PFSK-1 (cell line): Measurements from ENCODE around the gene CUX1.

Experiments used
- POLR2AphosphoS5 ChIP-seq: IDR thresholded peaks from 2 replicates; pipeline ENCODE4 v1.6.1; 2012; ENCODE audit warnings: low read depth, mild to moderate bottlenecking, control low read depth, low read length, moderate library complexity
- SIN3A ChIP-seq: IDR thresholded peaks from 2 replicates; pipeline ENCODE4 v1.6.1; 2012; ENCODE audit warnings: mild to moderate bottlenecking, low read length, moderate library complexity, borderline replicate concordance; ENCODE audit not compliant: insufficient read depth
- TAF1 ChIP-seq: IDR thresholded peaks from 2 replicates; pipeline ENCODE4 v1.6.1; 2012; ENCODE audit warnings: low read length, control low read depth, borderline replicate concordance; ENCODE audit not compliant: insufficient read depth
- TF ChIP-seq, protein P1 (sequence below), 2 experiments: IDR thresholded peaks; 2 replicates each; pipeline versions ENCODE4 v1.6.1 to v1.8.0; 2011 to 2012; ENCODE audit warnings: low read depth in 2 of 2, low read length in 2 of 2, control low read depth in 1 of 2, inconsistent platforms in 1 of 2, mild to moderate bottlenecking in 1 of 2, moderate library complexity in 1 of 2; ENCODE audit not compliant: insufficient read depth in 1 of 2

DNA sequence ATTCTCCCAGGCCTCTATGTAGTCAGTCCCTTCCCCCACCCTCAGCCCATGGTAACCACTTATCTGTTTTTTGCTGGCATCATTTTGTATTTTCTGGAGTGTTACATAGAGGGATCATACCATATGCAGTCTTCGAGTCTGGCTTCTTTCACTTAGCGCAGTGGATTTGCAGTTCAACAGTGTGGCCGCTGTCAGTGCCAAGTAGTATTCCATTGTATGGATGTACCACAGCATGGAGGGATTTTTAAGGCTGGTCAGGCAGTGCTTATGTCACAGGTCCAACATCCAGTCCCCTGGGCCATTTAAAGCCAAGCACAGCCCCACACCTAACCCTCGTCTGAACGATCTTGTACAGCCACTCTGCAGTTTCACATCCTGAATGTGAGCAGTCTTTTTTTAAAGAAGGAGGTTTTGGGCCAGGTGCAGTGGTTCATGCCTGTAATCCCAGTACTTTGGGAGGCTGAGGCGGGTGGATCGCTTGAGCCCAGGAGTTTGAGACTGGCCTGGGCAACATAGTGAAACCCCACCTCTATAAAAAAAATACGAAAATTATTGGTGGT, 121.8 kb downstream of the CUX1 start:
- no peak for TF ChIP-seq TAF1
- TF ChIP-seq, protein P1, sequence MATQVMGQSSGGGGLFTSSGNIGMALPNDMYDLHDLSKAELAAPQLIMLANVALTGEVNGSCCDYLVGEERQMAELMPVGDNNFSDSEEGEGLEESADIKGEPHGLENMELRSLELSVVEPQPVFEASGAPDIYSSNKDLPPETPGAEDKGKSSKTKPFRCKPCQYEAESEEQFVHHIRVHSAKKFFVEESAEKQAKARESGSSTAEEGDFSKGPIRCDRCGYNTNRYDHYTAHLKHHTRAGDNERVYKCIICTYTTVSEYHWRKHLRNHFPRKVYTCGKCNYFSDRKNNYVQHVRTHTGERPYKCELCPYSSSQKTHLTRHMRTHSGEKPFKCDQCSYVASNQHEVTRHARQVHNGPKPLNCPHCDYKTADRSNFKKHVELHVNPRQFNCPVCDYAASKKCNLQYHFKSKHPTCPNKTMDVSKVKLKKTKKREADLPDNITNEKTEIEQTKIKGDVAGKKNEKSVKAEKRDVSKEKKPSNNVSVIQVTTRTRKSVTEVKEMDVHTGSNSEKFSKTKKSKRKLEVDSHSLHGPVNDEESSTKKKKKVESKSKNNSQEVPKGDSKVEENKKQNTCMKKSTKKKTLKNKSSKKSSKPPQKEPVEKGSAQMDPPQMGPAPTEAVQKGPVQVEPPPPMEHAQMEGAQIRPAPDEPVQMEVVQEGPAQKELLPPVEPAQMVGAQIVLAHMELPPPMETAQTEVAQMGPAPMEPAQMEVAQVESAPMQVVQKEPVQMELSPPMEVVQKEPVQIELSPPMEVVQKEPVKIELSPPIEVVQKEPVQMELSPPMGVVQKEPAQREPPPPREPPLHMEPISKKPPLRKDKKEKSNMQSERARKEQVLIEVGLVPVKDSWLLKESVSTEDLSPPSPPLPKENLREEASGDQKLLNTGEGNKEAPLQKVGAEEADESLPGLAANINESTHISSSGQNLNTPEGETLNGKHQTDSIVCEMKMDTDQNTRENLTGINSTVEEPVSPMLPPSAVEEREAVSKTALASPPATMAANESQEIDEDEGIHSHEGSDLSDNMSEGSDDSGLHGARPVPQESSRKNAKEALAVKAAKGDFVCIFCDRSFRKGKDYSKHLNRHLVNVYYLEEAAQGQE (IDR thresholded peaks at IDR 0.05; ENCODE audit: insufficient read depth in 1 of 2, low read depth in 2 of 2, low read length in 2 of 2): no peak
- TF ChIP-seq POLR2AphosphoS5: no peak
- TF ChIP-seq SIN3A: no peak
